Ovary (tissue), 3 donors: ENCODE data around the gene SLC12A8.

Source experiments
- EP300 ChIP-seq: sonication (generic); formaldehyde crosslinking; IDR thresholded peaks from one replicate; pipeline ENCODE4 v1.6.1; 2017; ENCODE audit warnings: antibody characterized with exemption
- POLR2A ChIP-seq: fragments of 450-650 bp; IDR thresholded peaks from one replicate; pipeline ENCODE4 v1.6.1; 2017; ENCODE audit warnings: antibody characterized with exemption, mild to moderate bottlenecking, moderate library complexity
- TF ChIP-seq, protein P1 (sequence below), 3 donors: fragments of 450-650 bp in 2 of 3; fragments of 200-600 bp in 1 of 3; IDR thresholded peaks; one replicate each; pipeline versions ENCODE4 v1.5.1 to v1.8.0; 2016 to 2022; ENCODE audit warnings: antibody characterized with exemption in 3 of 3, mild to moderate bottlenecking in 1 of 3
- donor health status: DM: no; HTN: no; CAD: no.

DNA sequence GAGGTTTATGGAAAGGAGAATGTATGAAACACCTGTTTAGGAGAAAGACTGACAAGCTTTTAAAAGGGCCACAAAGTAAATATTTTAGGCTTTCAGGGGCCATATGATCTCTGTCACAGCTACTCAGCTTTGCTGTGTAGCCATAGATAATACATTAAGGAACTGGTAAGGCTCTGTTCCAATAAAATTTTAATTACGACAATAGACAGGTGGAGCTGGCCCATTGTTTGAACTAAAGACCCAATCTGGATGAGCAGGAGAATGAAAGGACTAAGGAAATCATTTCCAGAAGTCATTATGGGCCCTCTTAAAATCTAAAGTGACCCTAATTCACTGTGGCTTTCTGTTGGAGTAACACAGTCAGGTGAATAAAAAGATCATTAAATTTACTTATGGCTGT lies 48.5 kb upstream of the SLC12A8 start:
- TF ChIP-seq, protein P1, sequence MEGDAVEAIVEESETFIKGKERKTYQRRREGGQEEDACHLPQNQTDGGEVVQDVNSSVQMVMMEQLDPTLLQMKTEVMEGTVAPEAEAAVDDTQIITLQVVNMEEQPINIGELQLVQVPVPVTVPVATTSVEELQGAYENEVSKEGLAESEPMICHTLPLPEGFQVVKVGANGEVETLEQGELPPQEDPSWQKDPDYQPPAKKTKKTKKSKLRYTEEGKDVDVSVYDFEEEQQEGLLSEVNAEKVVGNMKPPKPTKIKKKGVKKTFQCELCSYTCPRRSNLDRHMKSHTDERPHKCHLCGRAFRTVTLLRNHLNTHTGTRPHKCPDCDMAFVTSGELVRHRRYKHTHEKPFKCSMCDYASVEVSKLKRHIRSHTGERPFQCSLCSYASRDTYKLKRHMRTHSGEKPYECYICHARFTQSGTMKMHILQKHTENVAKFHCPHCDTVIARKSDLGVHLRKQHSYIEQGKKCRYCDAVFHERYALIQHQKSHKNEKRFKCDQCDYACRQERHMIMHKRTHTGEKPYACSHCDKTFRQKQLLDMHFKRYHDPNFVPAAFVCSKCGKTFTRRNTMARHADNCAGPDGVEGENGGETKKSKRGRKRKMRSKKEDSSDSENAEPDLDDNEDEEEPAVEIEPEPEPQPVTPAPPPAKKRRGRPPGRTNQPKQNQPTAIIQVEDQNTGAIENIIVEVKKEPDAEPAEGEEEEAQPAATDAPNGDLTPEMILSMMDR (IDR thresholded peaks at IDR 0.05): no peak
- TF ChIP-seq POLR2A (no peak), EP300 (no peak)
